ENCODE measurements around the gene PPP4R4. TPM values are rescaled to one million over a fixed set of nuclear protein-coding genes. Genes with fewer than 3 reads are reported as not detected.
A peak's percentile ranks its signal among the peaks of the same experiment; 100 is the strongest.

Gene PPP4R4
- total RNA-seq (under 1 TPM in 4 of 7 donors, not detected in 3; 0.09 to 0.94 (median 0.32) TPM), polyA plus RNA-seq (under 1 TPM; 0.05 to 0.26 (median 0.06) TPM)
- long read RNA-seq, donor 1 = 0 reads
- long read RNA-seq, donor 2 = 0 reads

GRCh38 chr14:94173885-94174603 is at the start of gene PPP4R4:
TSS of gene PPP4R4 (plus strand) at chr14:94174322. CDS start at chr14:94174466, 144 bp downstream.
- peaks cover 0 to 81% (median 38%) of the 10 kb centered on the region in 7 donors for H3K27me3 ChIP-seq (replicated peaks in 1 of 7)
- DNase-seq = peak; percentile 94
- peaks cover 6 to 27% (median 21%) of the 10 kb centered on the region in 6 donors for H3K4me1 ChIP-seq
- TF ChIP-seq POLR2A (IDR thresholded peaks at IDR 0.05) = no peak
- peak in 1 of 3 donors; percentile 39 for TF ChIP-seq POLR2AphosphoS5 (IDR thresholded peaks at IDR 0.05)
- no peaks in the 10 kb centered on the region for H3K9me3 ChIP-seq
- peak within 1 kb of the TSS; percentile 42 to 86 (median 60) for H3K4me3 ChIP-seq
- H3K27ac ChIP-seq = peak within 1 kb of the TSS in 4 of 8 donors; percentile 41 to 65 (median 52)
- intact Hi-C loops (cut with DNase I; ENCODE audit: low total_unique reads) = no loop called here
- WGBS, 5 donors = 0 to 1% (median 0%) methylated on average over 3 to 81 of the region's 84 CpGs
- H3K36me3 ChIP-seq = no peaks in the 10 kb centered on the region

GRCh38 chr14:94124582-94125377 is 49.3 kb upstream of the PPP4R4 start:
- Histone ChIP-seq H3K4me3 (no peak overlapping the region), H3K4me1 (peaks cover 0 to 17% (median 8%) of the 10 kb centered on the region in 6 donors), H3K36me3 (peaks cover 0 to 16% (median 0%) of the 10 kb centered on the region in 6 donors), H3K27ac (no peak overlapping the region), H3K27me3 (replicated peaks in 1 of 7) (no peaks in the 10 kb centered on the region), H3K9me3 (peaks cover 0 to 28% (median 14%) of the 10 kb centered on the region in 8 donors)
- intact Hi-C loops (cut with DNase I; ENCODE audit: low total_unique reads) = no loop called here
- TF ChIP-seq POLR2A (IDR thresholded peaks at IDR 0.05) = no peak
- TF ChIP-seq POLR2AphosphoS5 (IDR thresholded peaks at IDR 0.05) = no peak
- no peak for TF ChIP-seq CTCF (IDR thresholded peaks at IDR 0.05 in 8 of 11, conservative IDR thresholded peaks at IDR 0.05 in 3 of 11)
- WGBS, 5 donors = 84 to 91% (median 89%) methylated on average over 9 of the region's 9 CpGs
- no peak for DNase-seq

DNA sequence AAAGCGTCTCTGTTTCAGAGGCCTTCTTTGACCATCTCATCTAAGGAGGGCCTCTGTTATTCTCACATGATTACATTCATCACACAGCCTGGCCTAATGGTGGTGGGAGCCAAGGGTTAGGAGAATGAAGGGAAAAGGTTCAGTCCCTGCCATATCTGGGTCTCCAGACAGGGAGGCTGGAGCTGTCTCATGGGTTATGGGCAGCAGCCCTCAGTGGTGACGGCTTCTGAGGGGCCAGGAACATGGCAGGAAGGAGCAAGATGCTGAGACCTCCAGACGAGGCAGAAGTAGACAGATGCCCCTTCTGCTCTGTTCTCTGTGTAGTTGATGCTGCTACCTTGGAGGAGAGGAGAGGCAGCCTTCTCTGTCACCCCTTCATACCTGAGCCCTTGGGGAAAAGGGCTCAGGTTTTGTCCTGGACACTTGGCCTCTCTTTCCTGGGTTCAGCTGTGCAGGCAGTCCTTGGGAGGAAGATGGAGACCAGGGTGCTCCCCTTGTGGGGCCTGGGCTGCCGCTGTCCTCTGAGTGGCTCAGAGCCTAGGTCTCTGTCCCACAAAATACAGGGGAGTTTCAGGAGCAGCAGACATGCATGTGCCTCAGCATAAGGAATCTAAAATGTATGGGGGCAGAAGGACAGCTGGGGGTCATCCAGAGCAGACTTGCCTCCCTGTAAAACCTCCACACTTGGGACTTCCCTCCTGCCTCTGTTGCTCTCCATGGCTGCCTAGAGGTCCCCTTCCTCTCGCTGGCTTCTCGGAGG is 48.3 kb upstream of the PPP4R4 start:
- no peak overlapping the region for H3K4me3 ChIP-seq
- H3K36me3 ChIP-seq = peaks cover 0 to 16% (median 0%) of the 10 kb centered on the region in 6 donors
- DNase-seq = no peak
- intact Hi-C loops (cut with DNase I; ENCODE audit: low total_unique reads) = no loop called here
- peaks cover 3 to 25% (median 14%) of the 10 kb centered on the region in 6 donors for H3K4me1 ChIP-seq
- H3K9me3 ChIP-seq = peaks cover 0 to 17% (median 3%) of the 10 kb centered on the region in 8 donors
- 88 to 91% (median 90%) methylated on average over 6 of the region's 6 CpGs for WGBS, 5 donors
- no peak overlapping the region for H3K27ac ChIP-seq
- TF ChIP-seq CTCF (IDR thresholded peaks at IDR 0.05 in 8 of 11, conservative IDR thresholded peaks at IDR 0.05 in 3 of 11) (no peak), POLR2AphosphoS5 (IDR thresholded peaks at IDR 0.05) (no peak), POLR2A (IDR thresholded peaks at IDR 0.05) (no peak)
- H3K27me3 ChIP-seq (replicated peaks in 1 of 7) = no peaks in the 10 kb centered on the region

DNA sequence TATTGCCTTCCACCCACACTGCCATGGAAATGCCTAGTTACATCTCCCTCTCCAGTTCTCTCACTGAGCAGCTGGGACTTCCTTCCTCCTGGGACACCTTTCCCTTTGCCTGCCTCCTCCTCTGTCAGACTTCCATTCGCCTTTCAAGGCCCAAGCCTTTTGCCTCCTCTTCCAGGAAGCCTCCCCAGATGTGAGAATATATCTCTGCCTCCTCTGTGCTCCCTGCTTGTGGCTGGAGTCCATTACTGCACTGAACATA is 47.8 kb upstream of the PPP4R4 start:
- 72 to 89% (median 74%) methylated on average over 1 of the region's 1 CpG for WGBS, 5 donors
- Histone ChIP-seq H3K9me3 (peaks cover 0 to 12% (median 0%) of the 10 kb centered on the region in 8 donors), H3K4me1 (peaks cover 3 to 25% (median 14%) of the 10 kb centered on the region in 6 donors), H3K36me3 (peaks cover 0 to 16% (median 0%) of the 10 kb centered on the region in 6 donors), H3K27ac (no peak overlapping the region), H3K27me3 (replicated peaks in 1 of 7) (no peaks in the 10 kb centered on the region), H3K4me3 (no peak overlapping the region)
- intact Hi-C loops (cut with DNase I; ENCODE audit: low total_unique reads) = no loop called here
- no peak for DNase-seq
- TF ChIP-seq POLR2A (IDR thresholded peaks at IDR 0.05) (no peak), POLR2AphosphoS5 (IDR thresholded peaks at IDR 0.05) (no peak), CTCF (IDR thresholded peaks at IDR 0.05 in 8 of 11, conservative IDR thresholded peaks at IDR 0.05 in 3 of 11) (no peak)

Measured in spleen (tissue), 13 donors.